Ecto neural progenitor cell (in vitro differentiated cells): Measurements from ENCODE around the gene VGF.
"Not testable (repeated sequence)": the region's sequence is repeated elsewhere in the genome, so short reads cannot be mapped to it uniquely, and the experiment has no call there.

Source experiments
- DNase-seq: peaks from one replicate; pipeline ENCODE4 v3.0.0-alpha.2; 2018; ENCODE audit warnings: low spot score

The VGF gene

DNA sequence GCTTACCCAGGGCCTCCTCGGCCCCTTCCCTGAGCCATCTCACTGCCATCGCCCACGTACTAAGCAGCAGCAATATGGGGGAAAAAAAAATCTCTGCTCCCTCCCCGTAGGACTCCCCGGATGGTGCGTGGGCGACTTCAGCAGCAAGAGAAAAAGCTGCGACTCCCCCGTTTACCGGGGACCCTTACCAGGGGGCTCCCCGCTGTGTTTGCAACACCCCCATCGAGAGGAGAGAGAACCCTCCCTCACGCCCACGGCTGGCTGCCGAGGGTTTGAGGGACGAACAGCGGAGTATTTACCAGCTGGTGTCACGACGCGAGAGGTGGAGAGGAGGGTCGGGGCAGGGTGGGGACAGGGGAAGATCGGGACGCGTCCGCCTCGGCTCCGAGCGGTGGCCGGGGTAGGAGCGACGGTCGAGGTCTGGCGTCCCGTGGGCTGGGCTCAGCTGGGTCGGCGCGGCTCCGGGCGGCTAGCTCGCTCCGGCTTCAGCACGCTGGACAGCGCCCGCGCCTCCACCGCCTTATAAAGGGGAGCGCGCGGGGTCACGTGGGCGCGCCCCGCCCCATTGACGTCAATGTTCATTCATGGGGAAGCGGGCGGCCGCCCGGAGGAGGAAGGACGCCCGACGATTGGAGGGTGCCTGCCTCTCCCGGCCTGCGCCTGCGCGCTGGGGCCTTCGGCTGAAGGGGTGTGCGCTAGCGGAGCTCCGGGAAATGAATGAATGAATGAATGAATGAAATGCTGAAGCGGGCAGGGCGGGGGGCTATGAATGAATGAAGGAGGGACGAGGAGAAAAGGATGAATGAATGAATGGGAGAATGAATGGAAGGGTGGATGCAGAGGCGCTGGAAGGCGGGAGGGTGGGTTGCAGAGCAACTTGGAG, at the start of gene VGF:
Gene VGF (minus strand): TSS at position 495 of the 883 bp plus-strand sequence. CDS start 726 bp downstream, outside the sequence.
- peak; percentile 97 for DNase-seq

- no peak for DNase-seq
Observed at GRCh38 chr7:101212014-101212413, 46.6 kb upstream of the VGF start.

DNA sequence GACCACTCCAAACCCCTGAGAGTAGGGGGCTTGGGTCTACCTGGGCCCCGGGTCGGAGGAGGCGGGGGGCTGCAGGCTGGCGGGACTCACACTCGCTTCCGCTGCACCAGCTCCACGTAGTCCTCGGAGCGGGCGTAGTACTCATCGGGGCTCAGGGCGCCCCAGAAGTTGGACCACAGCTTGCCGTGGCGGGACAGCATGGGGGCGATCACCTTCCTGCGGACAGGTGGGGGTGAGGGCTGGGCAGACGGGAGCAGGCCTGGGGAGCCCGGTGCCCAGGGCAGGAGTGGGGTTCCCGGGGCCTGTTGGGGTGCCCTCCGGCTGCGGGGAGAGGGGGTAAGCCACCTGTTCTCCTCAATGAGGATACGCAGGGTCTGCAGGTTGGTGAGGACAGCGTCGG, 46.1 kb upstream of the VGF start:
- no peak for DNase-seq

DNA sequence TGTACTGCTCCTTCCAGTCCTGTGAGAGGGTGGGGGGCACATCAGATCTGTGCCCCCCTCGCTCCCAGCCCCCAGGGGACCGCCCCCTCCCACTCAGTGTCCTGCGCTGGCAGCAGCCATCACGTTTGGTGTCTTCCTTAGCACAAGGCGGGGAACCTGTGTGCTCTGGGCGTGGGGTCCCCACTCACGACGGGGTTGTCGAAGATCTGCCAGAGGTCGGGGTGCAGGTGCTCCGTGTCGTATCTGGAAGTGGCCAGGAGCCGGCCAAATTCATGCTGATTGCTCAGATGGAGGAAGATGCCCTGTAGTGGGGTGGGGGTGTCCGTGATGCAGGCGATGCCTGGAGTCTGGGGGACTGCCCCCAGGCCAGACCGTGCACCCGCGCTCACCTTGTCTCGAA, 44.8 kb upstream of the VGF start:
- no peak for DNase-seq

DNA sequence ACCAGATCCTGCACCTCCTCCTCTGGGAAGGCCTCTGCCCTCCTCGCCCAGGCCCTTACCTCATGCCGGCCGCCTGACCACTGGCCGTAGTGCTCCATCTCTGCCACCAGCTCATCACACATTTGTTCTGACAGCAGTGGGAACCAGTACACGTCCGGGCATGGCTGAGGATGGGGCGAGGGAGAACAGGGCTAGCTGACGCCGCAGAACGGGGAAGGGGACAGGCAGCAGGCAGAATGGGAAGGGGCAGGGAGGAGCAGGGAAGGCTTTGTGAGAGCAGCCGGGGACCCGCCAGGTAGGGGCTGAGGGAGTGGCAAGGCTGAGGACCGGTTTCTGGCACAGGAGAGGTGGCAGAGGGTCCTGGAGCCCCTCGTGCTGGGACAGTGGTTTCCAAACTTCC, 43.4 kb upstream of the VGF start:
- DNase-seq, result no peak

- no peak for DNase-seq
Observed at GRCh38 chr7:101207459-101207858, 42.1 kb upstream of the VGF start.

- no peak for DNase-seq
Observed at GRCh38 chr7:101206665-101207042, 41.3 kb upstream of the VGF start.

- no peak for DNase-seq
Observed at GRCh38 chr7:101205901-101206664, 40.7 kb upstream of the VGF start.

DNA sequence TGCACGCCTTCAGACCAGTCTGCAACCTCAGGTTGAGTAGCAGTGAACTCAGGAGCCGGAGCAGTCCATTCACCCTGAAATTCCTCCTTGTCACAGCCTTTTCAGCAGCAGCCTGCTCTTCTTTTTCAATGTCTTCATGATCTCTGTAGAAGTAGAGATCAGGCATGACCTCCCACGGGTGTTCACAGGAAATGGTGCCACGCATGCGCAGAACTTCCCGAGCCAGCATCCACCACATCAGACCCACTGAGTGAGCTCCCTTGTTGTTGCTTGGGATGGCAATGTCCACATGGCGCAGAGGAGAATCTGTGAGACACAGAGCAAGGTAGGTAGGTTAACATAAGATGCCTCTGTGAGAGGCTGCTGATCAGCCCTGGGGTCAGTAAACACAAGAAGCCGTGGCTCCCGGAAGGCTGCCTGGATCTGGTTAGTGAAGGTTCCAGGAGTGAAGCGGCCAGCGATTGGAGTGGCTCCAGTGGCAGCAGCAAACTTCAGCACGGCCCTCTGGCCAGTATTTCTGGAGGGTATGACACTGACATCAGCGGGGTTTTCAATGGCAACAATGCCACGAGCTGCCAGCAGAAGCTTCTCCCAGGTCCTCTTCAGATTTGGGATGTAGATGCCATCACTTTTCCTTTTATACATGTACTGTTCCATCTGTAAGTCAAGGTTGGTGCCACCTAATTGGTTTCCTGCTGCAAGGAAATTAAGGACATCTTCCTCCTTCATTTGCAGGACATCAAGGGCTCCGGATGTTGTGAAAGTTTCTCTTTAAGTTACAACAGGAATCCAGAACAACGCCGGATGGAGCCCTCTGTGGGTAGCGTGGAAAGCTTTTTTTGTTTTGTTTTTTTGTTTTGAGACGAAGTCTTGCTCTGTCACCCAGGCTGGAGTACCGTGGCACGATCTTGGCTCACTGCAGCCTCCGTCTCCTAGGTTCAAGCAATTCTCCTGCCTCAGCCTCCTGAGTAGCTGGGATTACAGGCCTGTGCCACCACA, 38.7 kb upstream of the VGF start:
- not testable (repeated sequence) for DNase-seq

DNA sequence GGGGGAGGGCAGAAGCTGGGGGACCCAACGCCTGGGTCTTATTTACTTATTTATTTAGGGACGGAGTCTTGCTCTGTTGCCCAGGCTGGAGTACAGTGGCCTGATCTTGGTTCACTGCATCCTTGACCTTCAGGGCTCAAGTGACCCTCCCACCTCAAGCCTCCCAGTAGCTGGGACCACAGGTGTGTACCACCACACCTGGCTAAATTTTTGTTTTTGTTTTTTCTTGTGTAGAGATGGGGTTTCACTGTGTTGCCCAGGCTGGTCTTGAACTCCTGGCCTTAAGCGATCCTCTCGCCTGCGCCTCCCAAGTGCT, 37.2 kb upstream of the VGF start:
- no peak for DNase-seq

DNA sequence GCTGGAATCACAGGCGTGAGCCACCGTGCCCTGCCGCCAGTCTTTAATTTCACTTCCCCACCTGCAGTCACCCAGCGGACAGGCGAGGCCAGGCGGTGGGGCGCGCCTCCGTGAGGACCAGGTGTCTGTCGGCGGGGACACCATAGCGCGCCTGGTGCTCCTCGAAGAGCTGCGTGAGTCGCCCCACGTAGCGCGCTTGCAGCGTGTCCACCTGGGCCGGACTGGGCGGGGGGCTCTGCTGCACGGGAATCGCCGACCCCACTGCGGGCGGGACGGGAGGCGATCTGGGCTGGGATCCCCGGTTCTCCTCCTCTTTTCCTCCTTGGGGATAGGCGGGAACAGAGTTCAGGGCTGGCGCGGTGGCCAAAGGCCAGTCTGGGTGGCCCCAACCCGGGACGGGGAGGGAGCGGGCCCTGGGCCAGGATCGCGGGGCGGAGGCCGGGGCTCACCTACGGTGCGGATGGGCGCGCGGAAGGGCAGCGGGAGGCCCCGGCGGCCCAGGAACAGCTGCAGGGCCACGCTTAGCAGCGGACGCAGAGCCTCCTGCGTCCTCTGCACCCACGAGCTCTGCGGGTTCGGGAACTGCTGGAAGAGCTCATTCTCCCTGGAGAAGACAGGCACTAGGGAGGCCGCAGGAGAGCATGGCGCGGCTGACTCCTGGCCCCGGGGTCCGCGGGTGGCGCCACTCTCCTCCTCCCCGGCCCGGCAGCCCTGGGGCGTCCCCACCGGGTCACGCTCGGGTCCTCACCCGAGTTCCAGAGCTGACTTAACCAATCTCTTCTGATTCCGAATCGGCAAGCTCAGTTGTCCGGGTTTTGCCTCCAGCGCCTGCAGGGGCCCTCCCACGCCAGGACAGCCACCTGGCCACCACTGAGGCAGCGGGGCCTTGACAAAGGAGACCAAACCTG, 36.6 kb upstream of the VGF start:
- DNase-seq, result no peak

- DNase-seq, result no peak
Observed at GRCh38 chr7:101200862-101201599, 35.7 kb upstream of the VGF start, which contains the start of gene MOGAT3. Gene MOGAT3, minus strand, starts transcription at chr7:101201036. Its CDS starts 182 bp downstream, at chr7:101200854.

GRCh38 chr7:101200504-101200861, 35.1 kb upstream of the VGF start:
- DNase-seq, result no peak

DNA sequence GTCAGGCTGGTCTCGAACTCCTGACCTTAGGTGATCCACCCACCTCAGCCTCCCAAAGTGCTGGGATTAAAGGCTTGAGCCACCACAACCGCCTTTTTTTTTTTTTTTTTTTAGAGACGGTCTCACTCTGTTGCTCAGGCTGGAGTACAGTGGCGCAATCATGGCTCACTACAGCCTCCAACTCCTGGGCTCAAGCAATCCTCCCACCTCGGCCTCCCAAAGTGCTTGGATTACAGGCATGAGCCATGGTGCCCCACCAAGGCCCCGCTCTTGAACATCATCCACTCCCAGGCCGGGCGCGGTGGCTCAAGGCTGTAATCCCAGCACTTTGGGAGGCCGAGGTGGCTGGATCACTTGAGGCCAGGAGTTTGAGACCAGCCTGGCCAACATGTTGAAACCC, 34.2 kb upstream of the VGF start:
- DNase-seq, result not testable (repeated sequence)

GRCh38 chr7:101198476-101198875, 33.1 kb upstream of the VGF start:
- no peak for DNase-seq

GRCh38 chr7:101197991-101198390, 32.6 kb upstream of the VGF start:
- DNase-seq, result no peak

- DNase-seq, result no peak
Observed at GRCh38 chr7:101195884-101196283, 30.5 kb upstream of the VGF start.

- DNase-seq, result no peak
Observed at GRCh38 chr7:101189109-101189508, 23.7 kb upstream of the VGF start.

- DNase-seq, result no peak
Observed at GRCh38 chr7:101186844-101187428, 21.6 kb upstream of the VGF start.

GRCh38 chr7:101186194-101186593, 20.8 kb upstream of the VGF start:
- no peak for DNase-seq
